Rectal smooth muscle tissue (tissue), 1 donor: ENCODE data around the gene CBX1.

ENCODE experiments used
- H3K27ac ChIP-seq: one replicate; pipeline ENCODE4 v1.7.0; 2013; ENCODE audit warnings: low read depth, low read length, inconsistent platforms
- H3K27me3 ChIP-seq: one replicate; pipeline ENCODE4 v1.7.0; 2013; ENCODE audit warnings: low read length; ENCODE audit not compliant: control insufficient read depth, insufficient read depth
- H3K36me3 ChIP-seq: one replicate; pipeline ENCODE4 v1.7.0; 2013; ENCODE audit warnings: low read length; ENCODE audit not compliant: control insufficient read depth, insufficient read depth
- H3K4me1 ChIP-seq: one replicate; pipeline ENCODE4 v1.7.0; 2013; ENCODE audit warnings: low read length; ENCODE audit not compliant: control insufficient read depth, insufficient read depth
- H3K4me3 ChIP-seq: one replicate; pipeline ENCODE4 v1.7.0; 2013; ENCODE audit warnings: low read length
- H3K9ac ChIP-seq: one replicate; pipeline ENCODE4 v1.7.0; 2013; ENCODE audit warnings: low read length

Gene CBX1

GRCh38 chr17:48111937-48112241 is 10.6 kb upstream of the CBX1 start:
- Histone ChIP-seq H3K4me1 (no peaks in the 10 kb centered on the region), H3K9ac (no peak overlapping the region), H3K27ac (no peak overlapping the region), H3K27me3 (no peaks in the 10 kb centered on the region), H3K36me3 (no peaks in the 10 kb centered on the region), H3K4me3 (no peak overlapping the region)

GRCh38 chr17:48110761-48111160 is 9.5 kb upstream of the CBX1 start:
- Histone ChIP-seq H3K4me1 (no peaks in the 10 kb centered on the region), H3K27ac (no peak overlapping the region), H3K36me3 (no peaks in the 10 kb centered on the region), H3K27me3 (no peaks in the 10 kb centered on the region), H3K4me3 (no peak overlapping the region), H3K9ac (no peak overlapping the region)

GRCh38 chr17:48107137-48108055 is 6.1 kb upstream of the CBX1 start, which contains the start of gene SNX11:
Gene SNX11, plus strand, starts transcription at chr17:48107766. Its CDS starts 4,278 bp downstream, at chr17:48112044.
- H3K4me1 ChIP-seq, result no peaks in the 10 kb centered on the region

GRCh38 chr17:48106802-48107136 is 5.5 kb upstream of the CBX1 start:
- Histone ChIP-seq H3K9ac (peak overlapping the region; percentile 86), H3K4me1 (no peaks in the 10 kb centered on the region), H3K4me3 (peak overlapping the region; percentile 93), H3K27ac (peak overlapping the region; percentile 94), H3K27me3 (no peaks in the 10 kb centered on the region), H3K36me3 (no peaks in the 10 kb centered on the region)

More at GRCh38 chr17:48107137-48108055, 6.1 kb upstream of the CBX1 start, which contains the start of gene SNX11:
- H3K27me3 ChIP-seq, result no peaks in the 10 kb centered on the region
- H3K27ac ChIP-seq, result peak within 1 kb of the TSS; percentile 94
- H3K36me3 ChIP-seq, result no peaks in the 10 kb centered on the region
- H3K4me3 ChIP-seq, result peak within 1 kb of the TSS; percentile 93
- peak within 1 kb of the TSS; percentile 86 for H3K9ac ChIP-seq

GRCh38 chr17:48104440-48104839 is 3.2 kb upstream of the CBX1 start:
- H3K9ac ChIP-seq, result no peak overlapping the region
- no peak overlapping the region for H3K4me3 ChIP-seq
- H3K27ac ChIP-seq, result no peak overlapping the region
- H3K36me3 ChIP-seq, result no peaks in the 10 kb centered on the region
- no peaks in the 10 kb centered on the region for H3K27me3 ChIP-seq
- no peaks in the 10 kb centered on the region for H3K4me1 ChIP-seq

- Histone ChIP-seq H3K36me3 (no peaks in the 10 kb centered on the region), H3K27ac (no peak overlapping the region), H3K9ac (no peak overlapping the region), H3K27me3 (no peaks in the 10 kb centered on the region), H3K4me3 (no peak overlapping the region), H3K4me1 (no peaks in the 10 kb centered on the region)
These were observed 1.8 kb upstream of the CBX1 start for GRCh38 chr17:48102798-48103715.

- H3K4me3 ChIP-seq, result no peak overlapping the region
- no peak overlapping the region for H3K9ac ChIP-seq
- no peak overlapping the region for H3K27ac ChIP-seq
- no peaks in the 10 kb centered on the region for H3K27me3 ChIP-seq
- no peaks in the 10 kb centered on the region for H3K36me3 ChIP-seq
- H3K4me1 ChIP-seq, result no peaks in the 10 kb centered on the region
These were observed 919 bp upstream of the CBX1 start for GRCh38 chr17:48102043-48102750.

GRCh38 chr17:48100591-48101011 is 677 bp downstream of the CBX1 start:
- Histone ChIP-seq H3K36me3 (no peaks in the 10 kb centered on the region), H3K27me3 (no peaks in the 10 kb centered on the region), H3K9ac (peak overlapping the region; percentile 40), H3K27ac (peak overlapping the region; percentile 89), H3K4me3 (peak overlapping the region; percentile 92), H3K4me1 (no peaks in the 10 kb centered on the region)

GRCh38 chr17:48100160-48100559 is 1.1 kb downstream of the CBX1 start:
- H3K4me1 ChIP-seq, result no peaks in the 10 kb centered on the region
- H3K9ac ChIP-seq, result no peak overlapping the region
- no peaks in the 10 kb centered on the region for H3K27me3 ChIP-seq
- H3K27ac ChIP-seq, result peak overlapping the region; percentile 89
- peak overlapping the region; percentile 92 for H3K4me3 ChIP-seq
- H3K36me3 ChIP-seq, result no peaks in the 10 kb centered on the region

- Histone ChIP-seq H3K27ac (no peak overlapping the region), H3K4me3 (no peak overlapping the region), H3K4me1 (no peaks in the 10 kb centered on the region), H3K27me3 (no peaks in the 10 kb centered on the region), H3K36me3 (no peaks in the 10 kb centered on the region), H3K9ac (no peak overlapping the region)
These were observed 5.7 kb downstream of the CBX1 start for GRCh38 chr17:48095611-48096010.

GRCh38 chr17:48093341-48094045 is 7.8 kb downstream of the CBX1 start:
- no peaks in the 10 kb centered on the region for H3K4me1 ChIP-seq
- H3K27me3 ChIP-seq, result no peaks in the 10 kb centered on the region
- no peaks in the 10 kb centered on the region for H3K36me3 ChIP-seq
- H3K9ac ChIP-seq, result no peak overlapping the region
- H3K4me3 ChIP-seq, result no peak overlapping the region
- no peak overlapping the region for H3K27ac ChIP-seq
